Fibroblast of lung (primary cell): Measurements from ENCODE around the gene SALL1.

Source experiments
- EZH2 ChIP-seq: IDR thresholded peaks from 2 replicates; pipeline ENCODE4 v1.5.1; 2012; ENCODE audit warnings: low read length, control low read depth, mild to moderate bottlenecking; ENCODE audit errors: missing control alignments
- TF ChIP-seq, protein P1 (sequence below), 2 donors: IDR thresholded peaks in 1 of 2; conservative IDR thresholded peaks in 1 of 2; 1 replicate in 1 of 2; 2 replicates in 1 of 2; pipeline ENCODE4 v1.5.1; 2011 to 2012; ENCODE audit warnings: low read length in 2 of 2, control low read depth in 1 of 2, inconsistent platforms in 1 of 2, low read depth in 1 of 2, mild to moderate bottlenecking in 1 of 2

GRCh38 chr16:51163366-51163765 lies 12.3 kb upstream of the SALL1 start:
- TF ChIP-seq, protein P1, sequence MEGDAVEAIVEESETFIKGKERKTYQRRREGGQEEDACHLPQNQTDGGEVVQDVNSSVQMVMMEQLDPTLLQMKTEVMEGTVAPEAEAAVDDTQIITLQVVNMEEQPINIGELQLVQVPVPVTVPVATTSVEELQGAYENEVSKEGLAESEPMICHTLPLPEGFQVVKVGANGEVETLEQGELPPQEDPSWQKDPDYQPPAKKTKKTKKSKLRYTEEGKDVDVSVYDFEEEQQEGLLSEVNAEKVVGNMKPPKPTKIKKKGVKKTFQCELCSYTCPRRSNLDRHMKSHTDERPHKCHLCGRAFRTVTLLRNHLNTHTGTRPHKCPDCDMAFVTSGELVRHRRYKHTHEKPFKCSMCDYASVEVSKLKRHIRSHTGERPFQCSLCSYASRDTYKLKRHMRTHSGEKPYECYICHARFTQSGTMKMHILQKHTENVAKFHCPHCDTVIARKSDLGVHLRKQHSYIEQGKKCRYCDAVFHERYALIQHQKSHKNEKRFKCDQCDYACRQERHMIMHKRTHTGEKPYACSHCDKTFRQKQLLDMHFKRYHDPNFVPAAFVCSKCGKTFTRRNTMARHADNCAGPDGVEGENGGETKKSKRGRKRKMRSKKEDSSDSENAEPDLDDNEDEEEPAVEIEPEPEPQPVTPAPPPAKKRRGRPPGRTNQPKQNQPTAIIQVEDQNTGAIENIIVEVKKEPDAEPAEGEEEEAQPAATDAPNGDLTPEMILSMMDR (conservative IDR thresholded peaks at IDR 0.05 in 1 of 2, IDR thresholded peaks at IDR 0.05 in 1 of 2; ENCODE audit: low read depth in 1 of 2, low read length in 2 of 2): no peak
- TF ChIP-seq EZH2: no peak
